ENCODE results near the gene TARBP1.

GRCh38 chr1:234495231-234495990, 16.4 kb upstream of the TARBP1 start:
- TF ChIP-seq EP300 (IDR thresholded peaks at IDR 0.05) (no peak), POLR2A (IDR thresholded peaks at IDR 0.05) (no peak), CTCF (IDR thresholded peaks at IDR 0.05) (no peak)
